Endothelial cell of umbilical vein (primary cell): Measurements from ENCODE around the gene CADPS.

Source experiments
- CTCF ChIP-seq, 2 donors: IDR thresholded peaks; 1 replicate in 1 of 2; 2 replicates in 1 of 2; pipeline ENCODE4 v1.5.1; 2011; ENCODE audit warnings: low read length in 2 of 2, mild to moderate bottlenecking in 2 of 2, moderate library complexity in 2 of 2, control low read depth in 1 of 2, inconsistent platforms in 1 of 2, low read depth in 1 of 2; ENCODE audit not compliant: insufficient read depth in 1 of 2; ENCODE audit errors: extremely low read depth in 1 of 2
- EZH2 ChIP-seq: IDR thresholded peaks from 2 replicates; pipeline ENCODE4 v1.6.1; 2012; ENCODE audit warnings: borderline replicate concordance, low read depth, mild to moderate bottlenecking, moderate library complexity, low read length, inconsistent platforms; ENCODE audit not compliant: severe bottlenecking
- JUN ChIP-seq: IDR thresholded peaks from 2 replicates; pipeline ENCODE4 v1.6.1; 2011; ENCODE audit warnings: borderline replicate concordance, low read depth; ENCODE audit not compliant: insufficient read length, insufficient read depth
- MAX ChIP-seq: IDR thresholded peaks from 2 replicates; pipeline ENCODE4 v1.6.1; 2011; ENCODE audit not compliant: insufficient read depth, insufficient read length
- POLR2A ChIP-seq: IDR thresholded peaks from 2 replicates; pipeline ENCODE4 v1.6.1; 2012; ENCODE audit warnings: low read depth, mild to moderate bottlenecking, control low read depth, low read length
- POLR2AphosphoS5 ChIP-seq: IDR thresholded peaks from 2 replicates; pipeline ENCODE4 v1.6.1; 2012; ENCODE audit warnings: low read depth, mild to moderate bottlenecking, control low read depth, low read length, moderate library complexity; ENCODE audit not compliant: insufficient read depth

DNA sequence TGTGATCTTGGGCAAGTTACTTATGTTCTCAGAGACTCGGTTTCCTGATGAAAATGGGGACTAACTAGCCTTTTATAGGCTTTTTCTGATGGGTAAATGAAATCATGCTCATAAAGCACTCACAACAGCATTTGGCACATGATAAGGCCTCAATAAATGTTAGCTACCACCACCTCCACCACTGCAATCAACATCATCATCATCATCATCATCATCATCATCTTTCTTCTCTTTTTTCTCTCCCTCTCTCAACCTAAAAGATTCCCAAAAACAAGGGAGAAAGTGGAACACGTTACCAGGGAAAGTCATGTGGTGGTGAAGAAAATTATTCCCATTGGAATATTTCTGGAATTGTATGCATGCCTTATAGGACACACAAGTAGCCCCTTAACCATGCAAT is 468.3 kb downstream of the CADPS start:
- TF ChIP-seq CTCF (IDR thresholded peaks at IDR 0.05; ENCODE audit: extremely low read depth in 1 of 2, insufficient read depth in 1 of 2, low read depth in 1 of 2, low read length in 2 of 2) (no peak), POLR2AphosphoS5 (no peak), JUN (no peak), EZH2 (no peak), MAX (no peak), POLR2A (no peak)
